H1 (cell line): ENCODE data around the gene SLC6A3. TPM values are rescaled to one million over a fixed set of nuclear protein-coding genes. Genes with fewer than 3 reads are reported as not detected.

Experiments used
- CTCF ChIA-PET: fragments of 300-600 bp; sonication (Branson Sonifier 250); formaldehyde crosslinking; loops from one replicate; lab custom pipeline; 2021; ENCODE audit not compliant: partially characterized antibody; lab: Charles Lee
- POLR2A ChIA-PET: fragments of 300-600 bp; sonication (Branson Sonifier 250); formaldehyde crosslinking; loops from one replicate; lab custom pipeline; 2021; ENCODE audit warnings: inconsistent platforms; ENCODE audit not compliant: partially characterized antibody; lab: Charles Lee
- DNase-seq, 2 experiments: peaks; one replicate each; pipeline versions ENCODE4 v3.0.0 to v3.0.0-alpha.2; 2010 to 2022; ENCODE audit warnings: low spot score in 2 of 2, low read depth in 1 of 2, mixed read lengths in 1 of 2
- FAIRE-seq: peaks from 2 replicates; lab custom pipeline; 2011; peaks lifted over from hg19 to GRCh38; lab: Jason Lieb, UNC
- H2AFZ ChIP-seq: 2 replicates; pipeline ENCODE4 v1.8.1; 2012; ENCODE audit warnings: low read length, inconsistent platforms
- H2AK5ac ChIP-seq: 2 replicates; pipeline ENCODE4 v1.6.1; 2013; ENCODE audit warnings: low read depth, low read length
- H2BK120ac ChIP-seq: replicated peaks from 2 replicates; pipeline ENCODE3; 2013; ENCODE audit warnings: low read depth, low read length, inconsistent platforms
- H2BK12ac ChIP-seq: 2 replicates; pipeline ENCODE4 v1.6.1; 2013; ENCODE audit warnings: low read depth, low read length
- H2BK15ac ChIP-seq: 2 replicates; pipeline ENCODE4 v1.6.1; 2013; ENCODE audit warnings: low read length
- H2BK20ac ChIP-seq: 2 replicates; pipeline ENCODE4 v1.6.1; 2013; ENCODE audit warnings: low read length
- H2BK5ac ChIP-seq: 2 replicates; pipeline ENCODE4 v1.6.1; 2013; ENCODE audit warnings: low read depth, low read length
- H3K14ac ChIP-seq: 2 replicates; pipeline ENCODE4 v1.6.1; 2013; ENCODE audit warnings: inconsistent platforms; ENCODE audit not compliant: insufficient read length
- H3K18ac ChIP-seq: 2 replicates; pipeline ENCODE4 v1.6.1; 2013; ENCODE audit warnings: low read length; ENCODE audit errors: extremely low read depth
- H3K23ac ChIP-seq: 2 replicates; pipeline ENCODE4 v1.6.1; 2013; ENCODE audit warnings: inconsistent platforms; ENCODE audit not compliant: insufficient read length
- H3K23me2 ChIP-seq: 2 replicates; pipeline ENCODE4 v1.6.1; 2013; ENCODE audit warnings: low read depth, low read length
- H3K27ac ChIP-seq: 2 replicates; pipeline ENCODE4 v1.6.1; 2011; ENCODE audit warnings: low read depth, low read length, inconsistent platforms
- H3K27me3 ChIP-seq, 4 experiments: replicated peaks in 1 of 4; 1 replicate in 1 of 4; 2 replicates in 3 of 4; pipeline versions ENCODE4 v1.6.1 to v1.8.1; 2011 to 2013; ENCODE audit warnings: low read length in 3 of 4, mild to moderate bottlenecking in 3 of 4, inconsistent platforms in 2 of 4, mixed read lengths in 2 of 4, moderate library complexity in 1 of 4; ENCODE audit not compliant: control insufficient read depth in 3 of 4, insufficient read depth in 3 of 4; ENCODE audit errors: extremely low read depth in 1 of 4
- H3K36me3 ChIP-seq, 4 experiments: 2 replicates each; pipeline versions ENCODE4 v1.6.1 to v1.8.1; 2011 to 2013; ENCODE audit warnings: mild to moderate bottlenecking in 4 of 4, low read length in 3 of 4, moderate library complexity in 2 of 4, control low read depth in 1 of 4, inconsistent platforms in 1 of 4; ENCODE audit not compliant: insufficient read depth in 4 of 4, control insufficient read depth in 2 of 4
- H3K4ac ChIP-seq: replicated peaks from 2 replicates; pipeline ENCODE3; 2013; ENCODE audit warnings: low read length, low read depth, mixed read lengths, inconsistent platforms; ENCODE audit not compliant: insufficient read length
- H3K4me1 ChIP-seq, 4 experiments: replicated peaks in 1 of 4; 1 replicate in 1 of 4; 2 replicates in 3 of 4; pipeline versions ENCODE4 v1.6.1 to v1.8.1; 2011 to 2013; ENCODE audit warnings: low read length in 3 of 4, inconsistent platforms in 2 of 4, mixed read lengths in 1 of 4; ENCODE audit not compliant: insufficient read depth in 4 of 4, control insufficient read depth in 3 of 4
- H3K4me2 ChIP-seq, 2 experiments: 2 replicates each; pipeline versions ENCODE4 v1.6.1 to v1.8.1; 2011 to 2013; ENCODE audit warnings: low read depth in 2 of 2, low read length in 2 of 2, control low read depth in 1 of 2, inconsistent platforms in 1 of 2, mild to moderate bottlenecking in 1 of 2; ENCODE audit not compliant: insufficient read depth in 1 of 2
- H3K4me3 ChIP-seq, 4 experiments: fragments of 200-600, 300-600 bp in 1 of 4; sonication (generic), shearing (Covaris generic), sonication (Bioruptor Twin) in 1 of 4; 2 replicates each; pipeline versions ENCODE4 v1.5.1 to v1.8.1; 2011 to 2016; ENCODE audit warnings: low read length in 4 of 4, low read depth in 3 of 4, control low read depth in 2 of 4, inconsistent platforms in 2 of 4, mild to moderate bottlenecking in 2 of 4, mixed read lengths in 1 of 4, moderate library complexity in 1 of 4; ENCODE audit not compliant: insufficient read depth in 2 of 4; ENCODE audit errors: extremely low read depth in 1 of 4
- H3K56ac ChIP-seq: replicated peaks from 2 replicates; pipeline ENCODE3; 2013; ENCODE audit warnings: low read depth, mild to moderate bottlenecking, mixed read lengths, low read length, inconsistent platforms; ENCODE audit not compliant: insufficient read length
- H3K79me1 ChIP-seq: 2 replicates; pipeline ENCODE4 v1.6.1; 2013; ENCODE audit warnings: low read depth, low read length, control low read depth
- H3K79me2 ChIP-seq, 2 experiments: 2 replicates each; pipeline versions ENCODE4 v1.6.1 to v1.8.1; 2012 to 2013; ENCODE audit warnings: low read length in 2 of 2, mild to moderate bottlenecking in 2 of 2, inconsistent platforms in 1 of 2; ENCODE audit not compliant: insufficient read depth in 2 of 2, control insufficient read depth in 1 of 2
- H3K9ac ChIP-seq, 4 experiments: replicated peaks in 1 of 4; 1 replicate in 1 of 4; 2 replicates in 3 of 4; pipeline versions ENCODE4 v1.6.1 to v1.8.1; 2011 to 2013; ENCODE audit warnings: low read depth in 3 of 4, low read length in 3 of 4, control low read depth in 2 of 4, mild to moderate bottlenecking in 2 of 4, moderate library complexity in 2 of 4, inconsistent platforms in 1 of 4; ENCODE audit errors: extremely low read depth in 1 of 4
- H3K9me3 ChIP-seq, 2 experiments: 2 replicates each; pipeline versions ENCODE4 v1.6.1 to v1.8.1; 2012 to 2013; ENCODE audit warnings: mild to moderate bottlenecking in 2 of 2, moderate library complexity in 2 of 2, control low read depth in 1 of 2, inconsistent platforms in 1 of 2, low read depth in 1 of 2, low read length in 1 of 2, mixed read lengths in 1 of 2; ENCODE audit not compliant: insufficient read depth in 2 of 2
- H4K20me1 ChIP-seq, 2 experiments: replicated peaks in 1 of 2; 2 replicates each; pipeline versions ENCODE3 to v1.8.1; 2011 to 2013; ENCODE audit warnings: inconsistent platforms in 2 of 2, low read length in 2 of 2, mild to moderate bottlenecking in 1 of 2; ENCODE audit not compliant: insufficient read depth in 2 of 2, control insufficient read depth in 1 of 2
- H4K5ac ChIP-seq: 2 replicates; pipeline ENCODE4 v1.6.1; 2013; ENCODE audit warnings: low read length, low read depth, mixed read lengths, inconsistent platforms; ENCODE audit not compliant: insufficient read length
- H4K8ac ChIP-seq: 2 replicates; pipeline ENCODE4 v1.8.0; 2013; ENCODE audit warnings: mild to moderate bottlenecking, moderate library complexity, low read length, inconsistent platforms; ENCODE audit not compliant: insufficient read depth; ENCODE audit errors: extremely low read depth
- H4K91ac ChIP-seq: replicated peaks from 2 replicates; pipeline ENCODE3; 2013; ENCODE audit warnings: low read length, mixed read lengths, inconsistent platforms; ENCODE audit not compliant: insufficient read length
- ASH2L ChIP-seq: fragments of 200-600, 300-600 bp; sonication (generic); IDR thresholded peaks from one replicate; pipeline ENCODE4 v1.7.1; 2017; ENCODE audit warnings: low read length
- BRCA1 ChIP-seq: IDR thresholded peaks from 2 replicates; pipeline ENCODE4 v1.6.1; 2012; ENCODE audit warnings: low read depth, low read length, improper control_type of control experiment
- CBX5 ChIP-seq: fragments of 300-800, 300-1000 bp; sonication (generic); IDR thresholded peaks from 2 replicates; pipeline ENCODE4 v1.7.1; 2016; ENCODE audit warnings: antibody characterized with exemption, low read length, low read depth
- CEBPB ChIP-seq: IDR thresholded peaks from 2 replicates; pipeline ENCODE4 v1.6.1; 2012; ENCODE audit warnings: low read depth, low read length
- CHD2 ChIP-seq: IDR thresholded peaks from 2 replicates; pipeline ENCODE4 v1.6.1; 2012; ENCODE audit warnings: low read length, improper control_type of control experiment
- CREB1 ChIP-seq: IDR thresholded peaks from 2 replicates; pipeline ENCODE4 v1.6.1; 2012; ENCODE audit warnings: inconsistent platforms
- NANOG ChIP-seq: IDR thresholded peaks from 2 replicates; pipeline ENCODE4 v1.6.1; 2011; ENCODE audit warnings: low read length, low read depth, mild to moderate bottlenecking, inconsistent platforms; ENCODE audit not compliant: insufficient read depth, poor library complexity, severe bottlenecking
- POLR2A ChIP-seq, 2 experiments: IDR thresholded peaks; 1 replicate in 1 of 2; 2 replicates in 1 of 2; pipeline ENCODE4 v1.6.1; 2011; ENCODE audit warnings: low read depth in 2 of 2, low read length in 2 of 2, mild to moderate bottlenecking in 2 of 2; ENCODE audit errors: control extremely low read depth in 1 of 2
- POLR2AphosphoS5 ChIP-seq: IDR thresholded peaks from 2 replicates; pipeline ENCODE4 v1.6.1; 2011; ENCODE audit warnings: low read depth, low read length
- RAD21 ChIP-seq, 2 experiments: IDR thresholded peaks in 1 of 2; conservative IDR thresholded peaks in 1 of 2; 2 replicates each; pipeline ENCODE4 v1.6.1; 2011; ENCODE audit warnings: low read depth in 2 of 2, low read length in 2 of 2, improper control_type of control experiment in 1 of 2, inconsistent platforms in 1 of 2, mild to moderate bottlenecking in 1 of 2, moderate library complexity in 1 of 2
- SIN3A ChIP-seq, 2 experiments: IDR thresholded peaks in 1 of 2; conservative IDR thresholded peaks in 1 of 2; 2 replicates each; pipeline ENCODE4 v1.6.1; 2011 to 2012; ENCODE audit warnings: low read length in 2 of 2, improper control_type of control experiment in 1 of 2, low read depth in 1 of 2, mild to moderate bottlenecking in 1 of 2
- TAF1 ChIP-seq: IDR thresholded peaks from 2 replicates; pipeline ENCODE4 v1.6.1; 2011; ENCODE audit warnings: mild to moderate bottlenecking, low read depth, low read length
- ZNF274 ChIP-seq: IDR thresholded peaks from 2 replicates; pipeline ENCODE4 v1.7.0; 2012; ENCODE audit warnings: low read length, borderline replicate concordance; ENCODE audit errors: extremely low read depth
- WGBS, 2 experiments: shearing (Covaris generic) in 1 of 2; methylation state at CpG; one replicate each; pipeline versions ENCODE4 v1.1.6 to v1.1.7; 2013 to 2015; ENCODE audit warnings: low lambda C conversion rate in 2 of 2, mixed read lengths in 2 of 2, inconsistent platforms in 1 of 2, low coverage in 1 of 2, missing lambda C conversion rate in 1 of 2; ENCODE audit not compliant: insufficient replicate concordance in 2 of 2, insufficient coverage in 1 of 2, insufficient read length in 1 of 2; ENCODE audit errors: extremely low coverage in 1 of 2, missing lambda C conversion rate in 1 of 2; 5-methylcytosine and 5-hydroxymethylcytosine counted together
- polyA plus RNA-seq, 7 experiments: library from polyadenylated mRNA; depleted of rRNA in 3 of 7; stranded (reverse) in 5 of 7; unstranded in 2 of 7; fragments of >200 nt in 5 of 7; fragments of 200-250 nt in 2 of 7; gene quantifications; 1 replicate in 5 of 7; 2 replicates in 1 of 7; 4 replicates in 1 of 7; pipeline versions ENCODE4 v1.2.1 to v1.2.3, GENCODE V29; 2011 to 2013; ENCODE audit warnings: missing spikeins in 2 of 7, mixed read lengths in 2 of 7
- total RNA-seq: library from RNA; stranded (reverse); fragmentation: NEBNext Ultra II Directional; extraction: Animal tissue kit (Norgen Biotek cat#: 25700); gene quantifications from 2 replicates; pipeline ENCODE4 v1.2.1, GENCODE V29; 2021

Gene SLC6A3
- total and polyA plus RNA-seq, 2 of the 8 experiments (the other 6 are each of a cell fraction or from before 2014, with no cell fraction given), result 0.48 to 0.91 TPM

DNA sequence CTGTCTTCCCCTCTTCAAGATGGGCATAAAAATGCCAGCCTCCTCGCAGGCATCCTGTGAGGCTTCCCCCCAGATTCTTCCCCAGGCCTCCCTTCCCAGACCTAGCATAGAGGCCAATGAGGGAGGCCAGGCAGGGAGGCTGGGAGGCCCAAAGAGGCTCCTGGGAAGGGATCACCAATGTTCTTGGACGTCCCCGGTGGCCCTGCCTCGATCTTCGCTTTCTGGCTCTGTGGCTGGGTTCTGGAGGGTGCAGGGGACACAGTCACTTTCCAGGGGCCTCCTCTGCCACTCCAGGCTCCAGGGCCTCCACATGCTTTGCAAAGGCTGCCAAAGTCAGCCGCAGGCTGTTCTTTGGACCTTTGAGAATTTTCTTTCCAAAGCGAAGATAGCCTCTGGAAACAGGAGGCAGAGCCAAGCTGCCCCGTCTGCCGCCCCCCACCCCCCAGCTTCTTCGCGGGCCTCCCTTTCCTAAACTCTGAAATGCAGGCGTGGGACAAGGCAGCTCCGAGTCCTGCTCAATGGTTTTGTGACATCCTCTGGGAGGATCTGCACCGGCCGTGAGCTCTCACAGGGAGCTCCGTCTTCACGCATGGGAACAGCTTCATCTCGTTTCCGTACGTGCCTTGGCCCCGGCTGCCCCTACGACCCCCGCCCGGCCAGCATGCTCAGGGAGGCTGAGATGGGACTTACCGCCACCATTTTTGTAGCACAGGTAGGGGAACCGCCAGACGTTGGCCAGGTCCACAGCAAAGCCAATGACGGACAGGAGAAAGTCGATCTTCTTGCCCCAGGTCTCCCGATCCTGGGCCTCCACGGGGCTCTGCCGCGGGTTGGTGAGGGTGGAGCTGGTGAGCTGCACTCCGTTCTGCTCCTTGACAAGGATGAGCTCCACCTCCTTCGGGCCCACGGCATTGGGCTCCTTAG is 2.8 kb downstream of the SLC6A3 start:
- Histone ChIP-seq H3K23me2 (peaks cover 15% of the 10 kb centered on the region; the same call in 1 of the 2 replicates), H3K27ac (no peak overlapping the region), H4K5ac (no peak overlapping the region), H3K79me2 (no peaks in the 10 kb centered on the region), H2BK5ac (no peak overlapping the region), H3K4me1 (peaks cover 0 to 8% (median 0%) of the 10 kb centered on the region in 4 experiments; a peak in 3 of 7 replicates), H3K79me1 (no peaks in the 10 kb centered on the region), H4K91ac (no peak overlapping the region), H3K4ac (no peak overlapping the region), H3K18ac (no peak overlapping the region), H3K36me3 (no peaks in the 10 kb centered on the region), H3K9me3 (no peaks in the 10 kb centered on the region), H3K4me2 (no peak overlapping the region), H2BK12ac (no peak overlapping the region), H4K20me1 (peaks cover 2 to 7% of the 10 kb centered on the region in 2 experiments), H3K4me3 (no peak overlapping the region), H3K9ac (no peak overlapping the region), H2AFZ (no peak overlapping the region), H3K14ac (no peak overlapping the region), H2BK120ac (no peak overlapping the region), H3K27me3 (peaks cover 30 to 55% (median 51%) of the 10 kb centered on the region in 4 experiments), H2BK15ac (no peak overlapping the region), H2BK20ac (no peak overlapping the region), H3K23ac (no peak overlapping the region), H3K56ac (no peak overlapping the region), H4K8ac (no peak overlapping the region), H2AK5ac (no peak overlapping the region)
- ChIA-PET POLR2A (interaction anchor here (1.5 to 1.7 kb wide), 2 partner anchors 18 to 34 kb away, joined by 3 to 4 read pairs; no protein-coding TSS in a partner anchor), CTCF (interaction anchor here (0.6 to 2.2 kb wide), 5 partner anchors 62 to 203 kb away, joined by 3 to 8 read pairs (median 4); no protein-coding TSS in a partner anchor)
- DNase-seq (no peak), FAIRE-seq (no peak)
- WGBS, 2 experiments, result 85% methylated on average over 32 of the region's 36 CpGs; no CpG with 5 or more reads in 1 of the 2 experiments
- TF ChIP-seq CREB1, result no peak
- no peak for TF ChIP-seq NANOG
- TF ChIP-seq POLR2A (IDR thresholded peaks at IDR 0.05; ENCODE audit: control extremely low read depth in 1 of 2, low read depth in 2 of 2, low read length in 2 of 2), result no peak
- no peak for TF ChIP-seq CBX5
- TF ChIP-seq RAD21 (IDR thresholded peaks at IDR 0.05 in 1 of 2, conservative IDR thresholded peaks at IDR 0.05 in 1 of 2; ENCODE audit: low read depth in 2 of 2, low read length in 2 of 2), result no peak
- TF ChIP-seq TAF1, result no peak
- no peak for TF ChIP-seq POLR2AphosphoS5
- TF ChIP-seq CHD2, result no peak
- no peak for TF ChIP-seq ZNF274
- TF ChIP-seq CEBPB, result no peak
- no peak for TF ChIP-seq BRCA1
- TF ChIP-seq SIN3A (conservative IDR thresholded peaks at IDR 0.05 in 1 of 2, IDR thresholded peaks at IDR 0.05 in 1 of 2; ENCODE audit: low read depth in 1 of 2, low read length in 2 of 2), result no peak
- TF ChIP-seq ASH2L, result no peak
